Cardiac fibroblast (primary cell): ENCODE results near the gene RPRD2.

Experiments used
- DNase-seq, 2 donors: peaks; one replicate each; pipeline versions ENCODE4 v3.0.0 to v3.0.0-alpha.2; 2010; ENCODE audit warnings: low read depth in 2 of 2
- H3K4me3 ChIP-seq, 2 donors: replicated peaks in 1 of 2; 1 replicate in 1 of 2; 2 replicates in 1 of 2; pipeline ENCODE4 v1.5.1; 2011; ENCODE audit warnings: low read depth in 2 of 2, low read length in 2 of 2, mild to moderate bottlenecking in 2 of 2, moderate library complexity in 1 of 2
- TF ChIP-seq, protein P1 (sequence below): IDR thresholded peaks from one replicate; pipeline ENCODE4 v1.5.1; 2011; ENCODE audit warnings: low read depth, mild to moderate bottlenecking, low read length, inconsistent platforms

Gene RPRD2

GRCh38 chr1:150508982-150509381, 145.0 kb downstream of the RPRD2 start:
- DNase-seq: no peak
- H3K4me3 ChIP-seq: peak overlapping the region in 1 of 2 donors; percentile 56
- TF ChIP-seq, protein P1, sequence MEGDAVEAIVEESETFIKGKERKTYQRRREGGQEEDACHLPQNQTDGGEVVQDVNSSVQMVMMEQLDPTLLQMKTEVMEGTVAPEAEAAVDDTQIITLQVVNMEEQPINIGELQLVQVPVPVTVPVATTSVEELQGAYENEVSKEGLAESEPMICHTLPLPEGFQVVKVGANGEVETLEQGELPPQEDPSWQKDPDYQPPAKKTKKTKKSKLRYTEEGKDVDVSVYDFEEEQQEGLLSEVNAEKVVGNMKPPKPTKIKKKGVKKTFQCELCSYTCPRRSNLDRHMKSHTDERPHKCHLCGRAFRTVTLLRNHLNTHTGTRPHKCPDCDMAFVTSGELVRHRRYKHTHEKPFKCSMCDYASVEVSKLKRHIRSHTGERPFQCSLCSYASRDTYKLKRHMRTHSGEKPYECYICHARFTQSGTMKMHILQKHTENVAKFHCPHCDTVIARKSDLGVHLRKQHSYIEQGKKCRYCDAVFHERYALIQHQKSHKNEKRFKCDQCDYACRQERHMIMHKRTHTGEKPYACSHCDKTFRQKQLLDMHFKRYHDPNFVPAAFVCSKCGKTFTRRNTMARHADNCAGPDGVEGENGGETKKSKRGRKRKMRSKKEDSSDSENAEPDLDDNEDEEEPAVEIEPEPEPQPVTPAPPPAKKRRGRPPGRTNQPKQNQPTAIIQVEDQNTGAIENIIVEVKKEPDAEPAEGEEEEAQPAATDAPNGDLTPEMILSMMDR: no peak

DNA sequence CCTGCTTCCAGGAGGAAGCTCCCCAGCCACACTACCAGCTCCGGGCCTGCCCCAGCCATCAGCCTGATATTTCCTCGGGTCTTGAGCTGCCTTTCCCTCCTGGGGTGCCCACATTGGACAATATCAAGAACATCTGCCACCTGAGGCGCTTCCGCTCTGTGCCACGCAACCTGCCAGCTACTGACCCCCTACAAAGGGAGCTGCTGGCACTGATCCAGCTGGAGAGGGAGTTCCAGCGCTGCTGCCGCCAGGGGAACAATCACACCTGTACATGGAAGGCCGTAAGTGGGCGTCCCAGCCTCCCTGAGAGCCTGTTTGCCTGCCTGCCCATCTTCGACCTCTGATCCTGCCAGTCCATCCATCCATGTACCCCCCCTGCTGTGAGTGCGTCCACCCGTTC, 147.6 kb downstream of the RPRD2 start:
- TF ChIP-seq, protein P1: no peak
- no peak for DNase-seq
- H3K4me3 ChIP-seq: no peak overlapping the region

GRCh38 chr1:150511985-150512660, 148.2 kb downstream of the RPRD2 start:
- TF ChIP-seq, protein P1: no peak
- DNase-seq: no peak
- no peak overlapping the region for H3K4me3 ChIP-seq

DNA sequence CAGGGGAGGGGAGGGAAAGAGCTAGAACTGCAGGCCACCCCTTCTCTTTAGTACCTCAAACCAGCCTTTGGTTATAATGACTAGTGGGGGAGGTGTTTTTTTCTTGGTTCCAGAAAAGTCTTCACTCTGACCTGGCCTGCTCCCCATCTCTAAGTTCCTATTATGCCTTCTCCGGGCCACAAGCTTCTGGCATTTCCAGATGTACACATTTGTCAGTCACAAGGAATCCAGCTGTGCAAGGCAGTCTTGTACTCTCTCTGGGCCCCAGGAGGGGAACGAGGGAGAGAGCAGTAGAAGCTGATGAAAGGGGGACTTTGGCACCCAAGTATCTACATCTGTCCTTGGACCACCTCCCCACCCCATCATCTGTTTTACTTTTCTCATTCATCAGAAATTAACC, 148.9 kb downstream of the RPRD2 start:
- TF ChIP-seq, protein P1: no peak
- DNase-seq: no peak
- H3K4me3 ChIP-seq: no peak overlapping the region

DNA sequence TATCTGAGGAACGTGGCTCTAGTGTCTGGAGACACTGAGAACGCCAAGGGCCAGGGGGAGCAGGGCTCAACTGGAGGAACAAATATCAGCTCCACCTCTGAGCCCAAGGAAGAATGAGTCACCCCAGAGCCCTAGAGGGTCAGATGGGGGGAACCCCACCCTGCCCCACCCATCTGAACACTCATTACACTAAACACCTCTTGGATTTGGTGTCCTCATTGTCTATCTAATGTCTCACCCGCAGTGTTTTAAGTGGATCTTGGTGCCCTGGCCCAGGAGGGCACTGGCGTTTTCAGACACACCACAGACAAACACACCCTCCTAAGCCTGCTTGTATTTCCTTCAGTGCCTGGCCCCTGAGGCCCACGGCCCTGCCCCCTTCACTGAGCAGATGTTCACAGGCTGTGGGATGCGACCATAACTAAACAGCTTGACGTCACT, 149.4 kb downstream of the RPRD2 start:
- no peak for DNase-seq
- no peak overlapping the region for H3K4me3 ChIP-seq
- TF ChIP-seq, protein P1: no peak

- TF ChIP-seq, protein P1: no peak
- DNase-seq: no peak
- H3K4me3 ChIP-seq: no peak overlapping the region
Observed at GRCh38 chr1:150514260-150514659, 150.3 kb downstream of the RPRD2 start.

DNA sequence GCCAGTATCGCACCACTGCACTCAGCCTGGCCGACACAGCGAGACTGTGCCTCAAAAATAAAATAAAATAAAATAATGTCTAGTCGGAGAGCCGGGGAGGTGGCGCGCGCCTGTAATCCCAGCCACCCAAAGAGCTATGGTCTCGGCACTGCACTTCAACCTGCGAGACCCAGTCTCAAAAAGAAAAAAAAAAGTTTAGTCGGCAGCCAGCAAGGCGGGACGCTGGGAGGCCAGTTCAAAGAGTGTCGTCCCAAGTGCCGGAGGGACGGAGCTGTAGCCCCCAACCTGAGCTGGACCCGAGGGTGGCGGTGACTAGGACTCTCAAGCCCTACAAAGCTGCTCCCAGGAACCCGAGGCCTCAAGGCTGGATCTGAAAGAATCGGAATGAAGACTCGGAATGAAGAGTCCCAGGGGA, 151.0 kb downstream of the RPRD2 start:
- TF ChIP-seq, protein P1: no peak
- peak overlapping the region; percentile 56 to 57 for H3K4me3 ChIP-seq
- DNase-seq: no peak
